Superior temporal gyrus (tissue), 1 donor: ENCODE data around the gene RAB25.
"Not testable (repeated sequence)": the region's sequence is repeated elsewhere in the genome, so short reads cannot be mapped to it uniquely, and the experiment has no call there.

Source experiments
- DNase-seq: peaks from one replicate; pipeline ENCODE4 v3.0.0-alpha.2; 2016; ENCODE audit errors: extremely low spot score

The RAB25 gene

GRCh38 chr1:156060937-156061636 lies at the start of gene RAB25:
TSS of gene RAB25 (plus strand) at chr1:156061160. CDS start at chr1:156061401, 241 bp downstream.
- DNase-seq: no peak

- no peak for DNase-seq
Measured at GRCh38 chr1:156012051-156012817, 48.7 kb upstream of the RAB25 start.

- DNase-seq: no peak
Measured at GRCh38 chr1:156014829-156015228, 46.1 kb upstream of the RAB25 start.

GRCh38 chr1:156019946-156020292 lies 41.0 kb upstream of the RAB25 start:
- no peak for DNase-seq

GRCh38 chr1:156020293-156021092 lies 40.5 kb upstream of the RAB25 start, which contains the start of gene SSR2:
TSS of gene SSR2 (minus strand) at chr1:156020951. CDS start at chr1:156020167, 784 bp downstream.
- DNase-seq: peak; percentile 99

- no peak for DNase-seq
Measured at GRCh38 chr1:156021093-156021428, 39.9 kb upstream of the RAB25 start.

- DNase-seq: no peak
Measured at GRCh38 chr1:156021954-156022353, 39.0 kb upstream of the RAB25 start.

- DNase-seq: no peak
Measured at GRCh38 chr1:156024801-156025200, 36.2 kb upstream of the RAB25 start.

GRCh38 chr1:156025876-156026275 lies 35.1 kb upstream of the RAB25 start:
- DNase-seq: no peak

GRCh38 chr1:156026588-156026987 lies 34.4 kb upstream of the RAB25 start:
- no peak for DNase-seq

GRCh38 chr1:156033011-156033410 lies 27.9 kb upstream of the RAB25 start:
- DNase-seq: no peak

- not testable (repeated sequence) for DNase-seq
Measured at GRCh38 chr1:156034991-156035390, 26.0 kb upstream of the RAB25 start.

- DNase-seq: no peak
Measured at GRCh38 chr1:156042828-156043227, 18.1 kb upstream of the RAB25 start.

GRCh38 chr1:156045076-156045475 lies 15.9 kb upstream of the RAB25 start:
- no peak for DNase-seq

GRCh38 chr1:156048663-156049258 lies 12.2 kb upstream of the RAB25 start:
- DNase-seq: no peak

GRCh38 chr1:156050376-156050775 lies 10.6 kb upstream of the RAB25 start:
- peak; percentile 66 for DNase-seq

- DNase-seq: no peak
Measured at GRCh38 chr1:156051011-156051725, 9.8 kb upstream of the RAB25 start.

- no peak for DNase-seq
Measured at GRCh38 chr1:156052862-156053767, 7.8 kb upstream of the RAB25 start.

GRCh38 chr1:156053768-156054499 lies 7.0 kb upstream of the RAB25 start, which contains the start of gene UBQLN4:
TSS of gene UBQLN4 (minus strand) at chr1:156053798. CDS start at chr1:156053701, 97 bp downstream.
- DNase-seq: peak; percentile 75
